Mucosa of descending colon (tissue), 3 donors: Measurements from ENCODE around the gene EPB42. TPM values are rescaled to one million over a fixed set of nuclear protein-coding genes. Genes with fewer than 3 reads are reported as not detected.

Source experiments
- ATAC-seq: fragments of 200-7000 bp; cut with Tn5 transposase; one replicate; pipeline ENCODE4 v1.9.1; 2020; ENCODE audit warnings: mild to moderate bottlenecking, moderate library complexity
- DNase-seq, 3 donors: peaks; one replicate each; pipeline ENCODE4 v3.0.0-alpha.2; 2020
- H3K36me3 ChIP-seq: fragments of 200-600 bp; one replicate; pipeline ENCODE4 v1.8.0; 2021; ENCODE audit warnings: low read depth, mild to moderate bottlenecking
- H3K4me1 ChIP-seq: fragments of 200-600 bp; one replicate; pipeline ENCODE4 v1.8.0; 2021; ENCODE audit warnings: low read depth, mild to moderate bottlenecking
- H3K4me3 ChIP-seq: fragments of 200-600 bp; one replicate; pipeline ENCODE4 v1.8.0; 2021; ENCODE audit warnings: mild to moderate bottlenecking
- H3K9me3 ChIP-seq: fragments of 200-600 bp; one replicate; pipeline ENCODE4 v1.8.0; 2021; ENCODE audit warnings: mild to moderate bottlenecking
- intact Hi-C, 2 donors: fragments of 100-400 bp; cut with DNase I in 1 of 2; cut with micrococcal nuclease in 1 of 2; formaldehyde crosslinking; loops; one replicate each; pipeline versions ENCODE4 v1.11.0 to v1.11.1; 2022; cut with DNase I, micrococcal nuclease
- total RNA-seq, 3 donors: library from RNA; stranded (reverse); fragmentation: NEBNext Ultra II Directional in 2 of 3; extraction: Animal tissue kit (Norgen Biotek cat#: 25700) in 2 of 3; gene quantifications; one replicate each; pipeline versions ENCODE4 v1.2.1 to v1.2.4, GENCODE V29; 2021 to 2023
- TF ChIP-seq, protein P1 (sequence below): fragments of 200-600 bp; IDR thresholded peaks from one replicate; pipeline ENCODE4 v1.8.0; 2022; ENCODE audit warnings: antibody characterized with exemption, mild to moderate bottlenecking
- donor health status: DM: no; HTN: no; CAD: no; lungs with moderate emphysema.
- donor health status: DM: no; HTN: no; CAD: no.
- donor health status: DM: no; HTN: yes; CAD: no.

The EPB42 gene
- total RNA-seq, 3 donors from 2014 or later: not detected

DNA sequence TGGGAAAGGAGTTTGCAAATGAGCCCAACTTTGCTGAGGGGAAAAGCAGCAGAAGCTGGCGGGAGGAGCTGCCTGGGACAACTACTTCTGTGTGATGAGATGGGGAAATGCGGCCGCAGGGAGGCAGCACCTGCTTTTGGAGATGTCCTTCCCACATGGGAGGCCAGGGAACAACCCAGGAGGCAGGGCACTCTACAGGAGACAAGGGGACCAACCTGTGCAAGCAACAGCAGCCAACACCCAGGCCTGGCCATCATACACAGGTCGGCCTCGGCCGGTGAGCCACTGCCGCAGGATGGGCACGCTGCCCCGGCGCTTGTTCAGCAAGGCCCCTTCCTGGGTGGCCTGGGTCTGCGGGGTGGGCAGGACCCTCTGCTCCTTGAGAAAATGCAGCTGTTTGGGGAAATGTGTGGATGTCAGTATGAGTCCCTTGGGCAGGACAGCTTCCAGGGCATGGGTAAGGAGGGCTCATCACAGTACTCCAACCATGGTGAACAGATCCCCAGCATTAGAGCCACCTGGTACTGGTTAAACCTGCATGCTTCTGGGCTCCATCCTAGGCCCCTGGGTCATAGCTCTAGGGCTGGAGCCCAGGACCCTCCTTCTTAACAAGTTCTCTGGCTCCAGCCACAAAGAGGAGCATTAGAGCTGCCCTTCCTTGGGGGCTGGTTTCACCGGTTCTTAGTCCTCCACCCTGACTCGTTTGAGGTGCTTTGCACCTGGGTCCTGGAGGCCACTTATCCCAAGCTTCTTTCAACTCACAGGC, 11.6 kb downstream of the EPB42 start:
- no peaks in the 10 kb centered on the region for H3K9me3 ChIP-seq
- no peaks in the 10 kb centered on the region for H3K36me3 ChIP-seq
- ATAC-seq (peak; percentile 11), DNase-seq (peak in 2 of 3 donors; percentile 22 to 35)
- intact Hi-C loops: no loop called here
- H3K4me3 ChIP-seq: no peak overlapping the region
- TF ChIP-seq, protein P1, sequence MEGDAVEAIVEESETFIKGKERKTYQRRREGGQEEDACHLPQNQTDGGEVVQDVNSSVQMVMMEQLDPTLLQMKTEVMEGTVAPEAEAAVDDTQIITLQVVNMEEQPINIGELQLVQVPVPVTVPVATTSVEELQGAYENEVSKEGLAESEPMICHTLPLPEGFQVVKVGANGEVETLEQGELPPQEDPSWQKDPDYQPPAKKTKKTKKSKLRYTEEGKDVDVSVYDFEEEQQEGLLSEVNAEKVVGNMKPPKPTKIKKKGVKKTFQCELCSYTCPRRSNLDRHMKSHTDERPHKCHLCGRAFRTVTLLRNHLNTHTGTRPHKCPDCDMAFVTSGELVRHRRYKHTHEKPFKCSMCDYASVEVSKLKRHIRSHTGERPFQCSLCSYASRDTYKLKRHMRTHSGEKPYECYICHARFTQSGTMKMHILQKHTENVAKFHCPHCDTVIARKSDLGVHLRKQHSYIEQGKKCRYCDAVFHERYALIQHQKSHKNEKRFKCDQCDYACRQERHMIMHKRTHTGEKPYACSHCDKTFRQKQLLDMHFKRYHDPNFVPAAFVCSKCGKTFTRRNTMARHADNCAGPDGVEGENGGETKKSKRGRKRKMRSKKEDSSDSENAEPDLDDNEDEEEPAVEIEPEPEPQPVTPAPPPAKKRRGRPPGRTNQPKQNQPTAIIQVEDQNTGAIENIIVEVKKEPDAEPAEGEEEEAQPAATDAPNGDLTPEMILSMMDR: no peak
- no peaks in the 10 kb centered on the region for H3K4me1 ChIP-seq

DNA sequence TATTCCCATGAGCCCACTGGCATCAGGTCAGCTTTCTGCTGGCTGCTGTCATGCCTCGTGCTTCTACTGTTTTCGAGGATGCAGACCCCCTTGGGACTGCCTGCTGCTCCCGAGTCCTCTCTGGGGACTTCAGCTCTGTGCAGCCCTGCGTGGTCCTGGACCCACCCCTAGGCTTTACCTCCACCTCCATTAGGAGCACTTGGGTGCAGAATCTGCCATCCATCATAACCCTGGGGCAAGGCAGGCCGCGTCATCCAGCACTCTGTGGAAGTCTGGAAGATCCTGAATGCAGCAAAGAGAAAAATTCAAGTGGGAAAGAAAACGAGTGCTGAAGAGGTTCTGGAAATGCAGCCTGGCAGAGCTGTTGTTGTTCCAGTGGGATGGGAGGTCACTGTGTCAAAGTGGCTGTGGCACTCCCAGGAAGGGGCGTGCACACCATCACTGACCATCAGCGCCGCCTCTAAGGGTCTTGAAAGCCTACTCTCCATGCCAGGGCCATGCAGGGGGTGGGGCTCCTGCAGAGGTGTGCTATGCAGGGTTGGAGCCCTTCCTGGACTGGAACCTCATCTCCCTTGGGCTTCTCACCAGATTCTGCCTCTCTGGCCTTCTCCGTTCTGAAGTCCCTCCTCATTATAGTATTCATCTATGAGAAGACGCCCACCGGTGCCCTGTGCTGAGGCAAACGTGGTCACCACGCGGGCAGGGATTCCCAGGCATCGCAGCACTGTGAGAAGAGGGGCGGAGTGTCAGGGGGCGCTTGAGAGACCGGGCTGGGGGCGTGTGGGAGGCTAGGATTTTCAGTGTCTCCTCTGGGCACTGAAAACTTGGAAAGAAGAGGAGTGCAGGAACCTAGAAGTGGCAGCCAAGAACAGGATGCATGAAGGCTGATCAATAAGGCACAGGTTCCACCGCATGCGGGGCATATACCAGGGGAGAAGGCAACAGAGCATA, 12.5 kb downstream of the EPB42 start:
- no peak overlapping the region for H3K4me3 ChIP-seq
- H3K36me3 ChIP-seq: no peaks in the 10 kb centered on the region
- DNase-seq (no peak), ATAC-seq (no peak)
- intact Hi-C loops: no loop called here
- H3K4me1 ChIP-seq: no peaks in the 10 kb centered on the region
- TF ChIP-seq, protein P1: no peak
- H3K9me3 ChIP-seq: no peaks in the 10 kb centered on the region

DNA sequence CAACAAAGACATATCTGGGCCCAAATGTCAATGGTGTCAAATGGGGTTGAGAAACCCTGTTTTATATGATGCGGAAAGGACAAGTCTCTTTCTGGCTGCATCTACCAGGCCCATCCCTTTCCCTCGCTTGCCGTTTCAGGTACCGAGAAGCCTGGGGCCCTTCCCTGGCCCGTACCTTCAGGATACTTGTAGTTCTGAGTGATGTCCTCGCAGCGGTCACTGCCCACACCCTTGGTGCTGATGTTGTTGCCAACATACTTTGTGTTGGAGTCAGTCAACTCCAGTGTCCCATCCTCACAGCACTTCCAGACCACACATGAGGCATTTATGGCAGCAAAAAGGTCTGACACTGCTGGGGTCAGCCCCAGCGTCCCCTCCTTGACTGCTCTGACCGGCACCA, 13.8 kb downstream of the EPB42 start:
- Histone ChIP-seq H3K4me1 (no peaks in the 10 kb centered on the region), H3K9me3 (no peaks in the 10 kb centered on the region), H3K36me3 (no peaks in the 10 kb centered on the region), H3K4me3 (no peak overlapping the region)
- DNase-seq (no peak), ATAC-seq (no peak)
- intact Hi-C loops: no loop called here
- TF ChIP-seq, protein P1: no peak

DNA sequence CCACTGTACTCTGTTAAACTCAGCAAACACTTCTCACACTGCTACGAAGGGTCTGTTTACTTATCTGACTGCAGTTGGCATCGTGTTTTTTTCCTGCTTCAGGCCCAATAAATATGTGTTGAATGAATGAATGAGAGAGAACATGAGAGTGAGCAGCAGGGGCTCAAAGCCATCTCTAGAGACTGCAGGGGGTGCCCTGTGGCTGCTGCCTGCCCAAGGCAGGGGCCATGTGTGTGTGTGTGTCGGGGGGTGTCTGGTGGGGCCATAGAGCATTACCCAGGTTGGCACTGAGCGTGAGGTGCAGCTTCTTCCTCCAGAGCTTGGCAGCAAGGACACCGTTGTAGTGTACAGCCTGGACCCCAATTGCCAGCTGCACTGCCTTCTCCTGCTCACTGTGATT, 14.8 kb downstream of the EPB42 start:
- TF ChIP-seq, protein P1: no peak
- Histone ChIP-seq H3K4me3 (no peak overlapping the region), H3K4me1 (no peaks in the 10 kb centered on the region), H3K9me3 (no peaks in the 10 kb centered on the region), H3K36me3 (no peaks in the 10 kb centered on the region)
- no peak for DNase-seq
- ATAC-seq: no peak
- intact Hi-C loops: no loop called here

DNA sequence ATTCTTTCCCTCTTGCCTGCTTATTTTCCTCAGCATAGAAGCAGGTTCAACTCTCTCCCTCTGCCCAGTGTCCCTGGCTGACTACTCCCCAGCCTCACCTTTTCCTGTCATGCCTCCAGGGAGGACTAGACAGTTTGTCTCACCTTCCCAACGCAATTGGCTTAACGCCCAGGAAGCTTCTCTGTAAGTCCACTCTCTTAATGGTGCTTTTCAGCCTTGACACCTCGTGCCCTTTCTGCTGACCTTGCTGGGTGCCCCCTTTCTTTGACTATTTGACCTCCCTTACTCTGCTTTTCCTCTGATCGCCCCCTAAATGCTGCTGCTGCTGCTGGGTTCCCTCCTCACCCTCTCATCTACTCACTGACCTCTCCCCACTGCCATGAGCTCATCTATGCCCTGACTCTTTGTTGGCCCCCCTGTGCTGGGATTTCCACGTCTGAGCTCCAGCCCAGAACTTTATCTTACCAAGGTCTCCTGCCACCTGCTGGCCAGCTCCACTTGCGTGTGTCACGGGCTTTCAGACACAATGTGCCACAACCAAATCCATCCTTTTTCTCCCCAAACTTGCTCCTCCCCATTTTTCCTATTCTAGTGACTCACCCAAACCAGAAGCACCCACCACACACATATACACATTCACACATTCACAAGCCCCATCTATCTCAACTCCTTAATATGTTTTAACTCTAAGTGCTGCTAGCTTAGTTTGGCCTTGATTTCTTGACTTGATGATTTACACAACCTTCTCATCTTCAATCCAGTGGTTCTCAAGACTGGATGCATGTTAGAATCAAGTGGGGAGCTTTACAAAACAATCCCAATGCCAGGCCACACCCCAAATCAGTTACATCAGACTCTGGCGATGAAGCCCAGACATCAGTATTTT, 16.6 kb downstream of the EPB42 start:
- no peaks in the 10 kb centered on the region for H3K4me1 ChIP-seq
- H3K4me3 ChIP-seq: no peak overlapping the region
- TF ChIP-seq, protein P1: no peak
- intact Hi-C loops: no loop called here
- ATAC-seq (peak; percentile 58), DNase-seq (peak in 2 of 3 donors; percentile 49 to 67)
- H3K9me3 ChIP-seq: no peaks in the 10 kb centered on the region
- no peaks in the 10 kb centered on the region for H3K36me3 ChIP-seq
